ENCODE measurements around the gene EDEM2. TPM values are rescaled to one million over a fixed set of nuclear protein-coding genes. Genes with fewer than 3 reads are reported as not detected.
"Not testable (repeated sequence)": the region's sequence is repeated elsewhere in the genome, so short reads cannot be mapped to it uniquely, and the experiment has no call there.

Gene EDEM2
- total RNA-seq, 1 donor from 2014 or later, result 16.8 TPM

DNA sequence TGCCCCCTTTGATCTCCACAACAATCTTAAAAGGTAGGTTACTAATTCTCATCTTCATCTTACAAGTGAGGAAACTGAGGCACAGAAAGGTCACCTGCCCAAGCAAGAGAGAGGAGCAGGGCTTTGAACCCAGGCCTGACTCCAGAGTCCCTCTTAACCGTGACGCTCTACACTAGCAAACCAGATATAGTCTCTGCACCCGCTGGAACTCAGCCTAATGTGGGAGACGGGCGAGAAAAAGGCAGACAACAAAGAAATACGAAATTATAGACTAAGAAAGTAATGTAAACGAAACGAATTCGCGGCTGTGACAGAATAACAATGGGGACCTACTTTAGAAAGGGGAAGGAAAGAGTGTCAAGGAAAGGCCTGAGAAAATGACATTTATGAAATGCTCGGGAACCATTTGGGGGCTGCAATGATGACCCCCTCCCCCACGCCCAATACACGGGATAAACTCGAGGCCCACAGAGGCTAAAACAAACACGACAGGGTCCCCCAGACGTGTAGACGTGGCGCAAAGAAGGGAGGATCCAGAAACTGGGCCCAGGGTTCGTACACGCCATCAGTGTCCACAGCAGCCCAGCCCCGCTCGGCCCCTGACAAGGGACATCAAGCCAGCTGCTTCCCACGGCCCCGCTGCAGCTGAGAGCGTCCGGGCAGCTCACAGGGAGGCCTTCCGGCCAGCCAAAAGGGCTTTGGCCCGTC is 55.2 kb downstream of the EDEM2 start:
- peak; percentile 29 for DNase-seq (ENCODE audit: low read depth)

DNA sequence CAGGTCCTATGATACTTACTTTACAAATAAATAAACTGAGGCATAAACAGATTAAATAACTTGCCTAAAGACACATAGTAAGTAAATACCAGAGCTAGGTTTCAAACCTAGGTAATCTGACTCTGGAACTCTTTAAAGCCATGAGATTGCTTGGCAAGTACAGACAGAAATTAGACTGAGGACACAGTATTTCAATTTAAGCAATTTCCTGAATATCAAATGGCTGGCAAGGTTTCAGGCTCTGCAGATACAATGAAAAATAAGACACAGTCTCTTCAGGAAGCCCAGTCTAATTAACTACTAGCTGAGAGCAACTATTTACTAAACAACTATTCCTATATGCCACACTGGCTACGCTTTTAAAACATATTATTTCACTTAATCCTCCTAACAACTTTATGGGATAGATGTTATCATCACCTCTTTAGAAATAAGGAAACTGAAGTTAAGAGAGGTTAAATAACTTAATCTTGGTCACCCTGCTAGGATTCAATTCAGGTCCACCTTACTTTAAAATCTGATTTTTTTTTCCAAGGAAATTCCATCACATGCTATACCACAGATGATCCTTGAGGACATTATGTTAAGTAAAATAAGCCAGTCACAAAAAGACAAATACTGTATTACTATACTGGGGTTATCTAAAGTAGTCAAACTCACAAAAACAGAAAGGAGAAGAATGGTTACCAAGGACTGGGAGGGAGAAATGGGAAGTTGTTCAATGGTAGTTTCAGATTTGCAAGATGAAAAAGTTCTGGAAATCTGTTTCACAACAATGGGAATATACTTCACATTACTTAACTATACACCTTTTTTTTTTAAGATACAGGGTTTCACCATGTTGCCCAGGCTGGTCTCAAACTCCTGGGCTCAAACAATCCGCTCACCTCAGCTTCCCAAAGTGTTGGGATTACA is 58.6 kb downstream of the EDEM2 start:
- DNase-seq (ENCODE audit: low read depth), result no peak

DNA sequence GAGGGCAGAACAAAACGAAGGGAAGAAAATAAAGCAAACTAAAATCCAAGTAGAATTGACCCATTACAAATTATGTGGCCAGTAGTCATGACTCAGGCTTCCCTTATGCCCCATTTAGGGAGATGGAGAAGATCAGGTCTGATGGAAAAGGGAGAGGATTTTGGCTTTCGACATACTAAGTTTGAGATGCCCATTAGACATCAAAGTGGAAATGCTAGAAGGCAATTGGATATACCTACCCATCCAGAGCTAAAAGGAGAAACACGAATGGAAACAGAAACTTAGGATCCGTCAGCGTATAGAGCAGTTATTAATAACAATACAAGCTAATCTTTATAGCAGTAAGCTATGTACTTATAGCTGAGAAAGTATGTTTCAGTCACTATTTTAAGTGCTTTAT is 59.3 kb downstream of the EDEM2 start:
- no peak for DNase-seq (ENCODE audit: low read depth)

DNA sequence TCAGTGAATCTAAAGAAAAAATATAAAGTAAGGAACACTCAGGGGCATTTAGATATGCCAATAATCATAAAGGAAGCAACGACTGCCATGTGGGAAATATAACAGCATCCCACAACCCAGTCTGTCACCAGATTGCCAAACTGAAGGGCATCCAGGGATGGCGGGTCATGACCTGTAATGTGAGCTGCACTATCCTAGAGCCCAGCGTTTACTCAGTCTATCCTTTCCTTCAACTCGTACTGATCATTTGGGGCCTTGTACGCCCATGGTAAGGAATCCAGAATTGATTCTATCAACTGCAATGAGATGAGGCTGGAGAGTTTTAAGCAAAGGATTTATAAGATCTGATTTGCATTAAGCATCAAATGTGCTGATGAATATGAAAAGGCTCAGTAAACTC is 59.8 kb downstream of the EDEM2 start:
- DNase-seq (ENCODE audit: low read depth), result no peak

DNA sequence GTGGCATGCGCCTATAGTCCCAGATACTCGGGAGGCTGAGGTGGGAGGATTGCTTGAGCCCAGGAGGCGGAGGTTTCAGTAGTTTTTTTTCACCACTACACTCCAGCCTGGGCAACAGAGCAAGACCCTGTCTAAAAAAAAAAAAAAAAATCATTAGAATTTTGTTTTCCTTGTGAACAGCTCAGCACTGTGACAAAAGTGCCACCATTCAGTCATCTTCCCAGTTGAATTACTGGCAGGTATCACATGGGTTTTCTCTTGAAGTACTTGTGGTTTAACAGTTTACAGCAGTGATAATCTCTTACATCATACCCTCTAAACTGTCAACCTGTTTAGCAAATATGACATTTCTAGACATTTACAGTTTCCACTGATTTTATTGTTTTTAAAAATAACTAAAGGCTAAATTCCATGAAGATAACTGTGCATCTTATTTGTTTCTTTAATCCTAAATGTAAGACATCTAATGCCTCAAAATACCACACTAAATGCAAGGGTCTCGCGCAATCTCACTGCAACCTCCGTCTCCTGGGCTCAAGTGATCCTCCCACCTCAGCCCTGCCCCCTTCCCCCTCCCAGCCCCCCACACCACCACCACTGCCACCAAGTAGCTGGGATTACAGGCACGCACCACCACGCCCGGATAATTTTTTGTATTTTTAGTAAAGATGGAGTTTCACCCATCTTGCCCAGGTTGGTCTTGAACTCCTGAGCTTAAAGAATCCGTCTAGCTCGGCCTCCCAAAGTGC is 61.5 kb downstream of the EDEM2 start:
- no peak for DNase-seq (ENCODE audit: low read depth)

DNA sequence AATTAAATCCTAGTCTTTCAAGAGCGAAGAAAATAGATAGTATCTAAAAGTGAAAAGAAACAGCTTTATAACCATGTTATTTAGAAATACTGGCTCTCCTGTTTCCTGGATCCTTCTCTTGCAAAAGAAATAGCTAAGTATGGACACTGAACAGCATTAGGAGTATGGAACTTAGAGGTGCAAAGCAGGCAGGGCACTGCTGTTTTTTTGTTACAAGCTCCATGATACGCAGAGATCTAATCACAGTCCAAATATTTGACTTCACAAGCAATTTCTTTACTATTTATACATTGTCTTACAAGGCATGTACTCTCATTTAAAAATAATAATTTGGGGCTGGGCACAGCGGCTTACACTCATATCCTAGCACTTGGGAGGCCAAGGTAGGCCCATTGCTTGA is 62.1 kb downstream of the EDEM2 start:
- no peak for DNase-seq (ENCODE audit: low read depth)

DNA sequence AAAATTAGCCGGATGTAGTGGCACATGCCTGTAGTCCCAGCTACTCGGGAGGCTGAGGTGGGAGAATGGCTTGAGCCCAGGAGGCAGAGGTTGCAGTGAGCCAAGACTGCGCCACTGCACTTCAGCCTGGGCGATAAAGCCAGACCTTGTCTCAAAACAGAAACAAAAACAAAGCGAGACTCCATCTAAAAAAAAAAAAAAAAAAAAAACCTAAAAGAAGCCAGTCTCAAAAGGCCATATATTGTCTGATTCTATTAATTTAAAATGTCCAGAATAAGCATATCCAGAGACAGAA is 66.8 kb downstream of the EDEM2 start:
- not testable (repeated sequence) for DNase-seq (ENCODE audit: low read depth)

DNA sequence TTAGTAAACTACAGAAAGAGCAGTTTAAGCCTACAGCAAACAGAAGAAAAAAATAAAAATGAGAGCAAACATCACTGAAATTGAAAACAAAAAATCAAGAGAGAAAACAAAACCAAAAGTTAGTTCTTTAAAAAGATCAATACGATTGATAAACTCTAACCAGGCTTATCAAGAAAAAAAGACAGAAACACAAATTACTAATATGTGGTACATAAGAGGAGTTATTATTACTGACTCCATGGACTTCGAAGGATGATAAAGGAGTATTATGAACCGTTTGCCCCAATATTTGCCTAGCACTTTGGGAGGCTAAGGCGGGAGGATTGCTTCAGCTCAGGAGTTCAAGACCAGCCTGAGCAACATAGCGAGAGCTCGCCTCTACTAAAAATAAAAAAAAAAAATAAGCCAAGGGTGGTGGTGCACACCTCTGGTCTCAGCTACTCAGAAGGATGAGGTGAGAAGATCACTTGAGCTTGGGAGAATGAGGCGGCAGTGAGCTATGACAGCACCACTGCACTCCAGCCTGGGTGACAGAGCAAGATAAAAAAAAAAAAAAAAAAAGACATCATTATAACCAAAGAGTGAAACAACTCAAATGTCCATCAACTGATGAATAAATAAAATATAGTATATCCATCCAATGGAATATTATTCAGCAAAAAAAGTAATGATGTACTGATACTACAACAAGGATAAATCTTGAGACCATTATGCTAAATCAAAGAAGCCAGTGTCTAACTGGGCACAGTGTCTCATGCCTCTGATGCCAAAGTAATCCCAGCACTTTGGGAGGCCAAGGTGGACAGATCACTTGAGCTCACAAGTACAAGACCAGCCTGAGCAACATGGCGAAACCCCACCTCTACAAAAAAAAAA is 67.4 kb downstream of the EDEM2 start:
- no peak for DNase-seq (ENCODE audit: low read depth)

DNA sequence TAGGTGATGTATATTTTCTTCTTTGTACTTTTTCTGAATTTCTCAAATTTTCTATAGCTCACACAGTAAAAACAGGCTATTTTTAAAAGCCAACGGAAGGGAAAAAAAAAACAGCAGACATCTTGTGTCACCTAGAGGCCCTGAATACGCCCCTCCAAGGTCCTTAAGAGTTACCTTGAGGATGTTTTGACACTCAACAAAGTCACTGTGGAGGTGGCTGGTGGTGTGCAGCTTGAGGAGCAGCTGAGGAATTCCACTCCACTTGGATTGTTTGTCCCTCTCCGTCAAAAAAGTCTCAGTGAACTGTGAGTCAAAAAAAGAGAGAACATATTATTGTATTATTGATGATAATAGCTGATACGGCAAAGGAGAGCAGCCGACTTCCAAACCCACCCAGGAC is 69.3 kb downstream of the EDEM2 start:
- no peak for DNase-seq (ENCODE audit: low read depth)

DNA sequence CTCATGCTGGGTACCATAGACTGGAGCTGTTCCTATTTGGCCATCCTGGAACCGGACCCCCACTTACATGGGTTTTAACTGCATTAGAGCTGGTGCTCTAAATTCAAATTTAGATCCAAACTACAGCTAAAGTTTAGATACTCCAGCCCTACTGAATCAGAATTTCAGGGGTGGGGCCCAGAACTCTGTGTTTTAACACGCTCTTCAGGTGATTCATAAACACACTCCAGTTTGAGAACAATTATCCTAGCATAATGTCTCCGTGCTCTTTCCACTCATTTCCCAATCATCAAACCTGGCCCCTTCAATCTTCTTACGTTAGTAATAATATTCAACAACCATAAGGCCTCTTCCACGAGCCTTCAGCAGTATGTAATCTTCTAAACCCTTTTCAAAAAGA is 69.8 kb downstream of the EDEM2 start:
- no peak for DNase-seq (ENCODE audit: low read depth)

DNA sequence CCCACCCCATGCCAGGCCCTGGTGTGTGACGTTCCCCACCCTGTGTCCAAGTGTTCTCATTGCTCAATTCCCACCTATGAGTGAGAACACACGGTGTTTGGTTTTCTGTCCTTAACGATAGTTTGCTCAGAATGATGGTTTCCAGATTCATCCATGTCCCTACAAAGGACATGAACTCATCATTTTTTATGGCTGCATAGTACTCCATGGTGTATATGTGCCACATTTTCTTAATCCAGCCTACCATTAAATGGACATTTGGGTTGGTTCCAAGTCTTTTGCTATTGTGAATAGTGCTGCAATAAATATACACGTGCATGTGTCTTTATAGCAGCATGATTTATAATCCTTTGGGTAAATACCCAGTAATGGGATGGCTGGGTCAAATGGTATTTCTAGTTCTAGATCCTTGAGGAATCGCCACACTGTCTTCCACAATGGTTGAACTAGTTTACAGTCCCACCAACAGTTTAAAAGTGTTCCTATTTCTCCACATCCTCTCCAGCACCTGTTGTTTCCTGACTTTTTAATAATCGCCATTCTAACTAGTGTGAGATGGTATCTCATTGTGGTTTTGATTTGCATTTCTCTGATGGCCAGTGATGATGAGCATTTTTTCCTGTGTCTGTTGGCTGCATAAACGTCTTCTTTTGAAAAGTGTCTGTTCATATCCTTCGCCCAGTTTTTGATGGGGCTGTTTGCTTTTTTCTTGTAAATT is 75.5 kb downstream of the EDEM2 start:
- not testable (repeated sequence) for DNase-seq (ENCODE audit: low read depth)

DNA sequence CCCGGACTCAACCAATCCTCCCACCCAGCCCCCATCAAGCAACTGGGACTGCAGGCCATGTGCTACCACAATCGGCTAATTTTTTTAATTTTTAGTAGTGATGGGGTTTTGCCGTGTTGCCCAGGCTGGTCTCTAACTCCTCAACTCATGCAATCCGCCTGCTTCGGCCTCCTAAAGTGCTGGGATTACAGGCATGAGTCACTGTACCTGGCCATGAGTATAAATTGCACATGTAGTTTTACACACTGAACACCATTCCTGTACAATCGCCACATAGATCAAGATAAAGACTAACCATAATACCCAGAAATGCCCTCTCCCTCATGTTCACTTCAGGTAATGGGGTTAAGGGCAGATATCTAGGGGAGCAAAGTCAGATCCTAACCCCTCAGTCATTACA is 80.9 kb downstream of the EDEM2 start:
- no peak for DNase-seq (ENCODE audit: low read depth)

Other genes starting within 250 kb of the EDEM2 start
- 79.3 and 83.7 TPM in 2 replicates for gene GSS, start 191.5 kb downstream of the EDEM2 start, total RNA-seq
- 32.7 and 83.0 TPM in 2 replicates for gene MYH7B, start 191.5 kb downstream of the EDEM2 start, total RNA-seq
- gene TRPC4AP, start 54.5 kb downstream of the EDEM2 start, total RNA-seq, result 61.0 and 61.9 TPM in 2 replicates
- gene PROCR, start 24.7 kb upstream of the EDEM2 start, total RNA-seq, result 3.5 and 3.6 TPM in 2 replicates
- gene MMP24, start 79.4 kb upstream of the EDEM2 start, total RNA-seq, result 0.16 and 0.29 TPM in 2 replicates
- 18.9 and 21.4 TPM in 2 replicates for gene MMP24OS, start 130.8 kb upstream of the EDEM2 start, total RNA-seq
- gene EIF6, start 137.4 kb upstream of the EDEM2 start, total RNA-seq, result 79.4 and 88.0 TPM in 2 replicates
- not detected in 2 replicates for gene FAM83C, start 145.1 kb upstream of the EDEM2 start, total RNA-seq